DMS53 (cell line): Measurements from ENCODE around the gene CERS4.
"Not testable (repeated sequence)": the region's sequence is repeated elsewhere in the genome, so short reads cannot be mapped to it uniquely, and the experiment has no call there.

Source experiments
- DNase-seq: peaks from one replicate; lab custom pipeline; 2025; lab: John Stamatoyannopoulos, UW

The CERS4 gene

GRCh38 chr19:8262431-8262830, 53.3 kb downstream of the CERS4 start:
- DNase-seq = no peak

- not testable (repeated sequence) for DNase-seq
These were observed 55.1 kb downstream of the CERS4 start for GRCh38 chr19:8264248-8264647.

GRCh38 chr19:8265872-8266271, 56.7 kb downstream of the CERS4 start:
- DNase-seq = no peak

- no peak for DNase-seq
These were observed 60.6 kb downstream of the CERS4 start for GRCh38 chr19:8269724-8270123.

- DNase-seq = not testable (repeated sequence)
These were observed 67.3 kb downstream of the CERS4 start for GRCh38 chr19:8276508-8276907.

- not testable (repeated sequence) for DNase-seq
These were observed 82.2 kb downstream of the CERS4 start for GRCh38 chr19:8291337-8291736.

- no peak for DNase-seq
These were observed 93.2 kb downstream of the CERS4 start for GRCh38 chr19:8302357-8302691.

- no peak for DNase-seq
These were observed 93.6 kb downstream of the CERS4 start for GRCh38 chr19:8302734-8303133.

GRCh38 chr19:8304841-8305621, 95.9 kb downstream of the CERS4 start:
- no peak for DNase-seq

GRCh38 chr19:8305798-8306197, 96.6 kb downstream of the CERS4 start:
- DNase-seq = no peak

- no peak for DNase-seq
These were observed 97.3 kb downstream of the CERS4 start for GRCh38 chr19:8306235-8307054.

GRCh38 chr19:8307400-8307964, 98.3 kb downstream of the CERS4 start:
- DNase-seq = peak; percentile 78

- peak; percentile 93 for DNase-seq
These were observed 99.0 kb downstream of the CERS4 start, which contains the start of gene CD320 for GRCh38 chr19:8307965-8308866. Gene CD320, minus strand, starts transcription at chr19:8308358. Its CDS starts 68 bp downstream, at chr19:8308290.

- no peak for DNase-seq
These were observed 99.7 kb downstream of the CERS4 start for GRCh38 chr19:8308891-8309291.

GRCh38 chr19:8310342-8311055, 101.3 kb downstream of the CERS4 start:
- no peak for DNase-seq

GRCh38 chr19:8311461-8312260, 102.5 kb downstream of the CERS4 start:
- no peak for DNase-seq
